HEK293 (cell line): Measurements from ENCODE around the gene TAF1B.
A peak's percentile ranks its signal among the peaks of the same experiment; 100 is the strongest.

Experiments used
- CTCF ChIA-PET: fragments of 350-600 bp; formaldehyde crosslinking; extraction: SDS; loops from one replicate; lab custom pipeline; 2021; ENCODE audit warnings: antibody characterized with exemption; lab: Yijun Ruan, JAX
- POLR2A ChIA-PET: fragments of 300-600 bp; formaldehyde crosslinking; extraction: SDS; loops from one replicate; lab custom pipeline; 2020; ENCODE audit warnings: antibody characterized with exemption, inconsistent platforms; lab: Yijun Ruan, JAX
- H3K27ac ChIP-seq: fragments of 200-500 bp; sonication (Bioruptor generic); 2 replicates; pipeline ENCODE4 v1.5.1; 2014; ENCODE audit warnings: low read depth, low read length, control low read depth, inconsistent platforms; ENCODE audit errors: extremely low read depth
- H3K36me3 ChIP-seq, 2 experiments: fragments of 200-500 bp in 1 of 2; sonication (Bioruptor generic) in 1 of 2; 1 replicate in 1 of 2; 2 replicates in 1 of 2; pipeline ENCODE4 v1.5.1; 2014 to 2017; ENCODE audit warnings: inconsistent platforms in 2 of 2, low read length in 2 of 2; ENCODE audit not compliant: control insufficient read depth in 2 of 2, insufficient read depth in 1 of 2
- H3K4me1 ChIP-seq: fragments of 200-500 bp; sonication (Bioruptor generic); 2 replicates; pipeline ENCODE4 v1.5.1; 2014; ENCODE audit warnings: mild to moderate bottlenecking, low read length, inconsistent platforms; ENCODE audit not compliant: control insufficient read depth, insufficient read depth
- H3K4me3 ChIP-seq: 2 replicates; pipeline ENCODE4 v1.5.1; 2011; ENCODE audit warnings: low read depth, mild to moderate bottlenecking, control low read depth, low read length, moderate library complexity
- H3K9me3 ChIP-seq: fragments of 200-500 bp; sonication (Bioruptor generic); 2 replicates; pipeline ENCODE4 v1.5.1; 2014; ENCODE audit warnings: low read depth, low read length, inconsistent platforms; ENCODE audit not compliant: control insufficient read depth, insufficient read depth
- EGR2 ChIP-seq: fragments of 450-650 bp; formaldehyde crosslinking; IDR thresholded peaks from 2 replicates; pipeline ENCODE4 v1.5.1; 2016; ENCODE audit warnings: low read depth, missing biosample characterization, missing genetic modification characterization
- GLI2 ChIP-seq: fragments of 450-650 bp; formaldehyde crosslinking; IDR thresholded peaks from 2 replicates; pipeline ENCODE4; 2017; ENCODE audit warnings: missing biosample characterization, missing genetic modification characterization, low read depth, borderline replicate concordance
- MZF1 ChIP-seq: fragments of 450-650 bp; formaldehyde crosslinking; IDR thresholded peaks from 2 replicates; pipeline ENCODE4 v1.5.1; 2017; ENCODE audit warnings: missing biosample characterization, missing genetic modification characterization, borderline replicate concordance
- SCRT2 ChIP-seq: fragments of 450-650 bp; formaldehyde crosslinking; IDR thresholded peaks from 2 replicates; pipeline ENCODE4 v1.5.1; 2016; ENCODE audit warnings: missing biosample characterization, missing genetic modification characterization
- SP2 ChIP-seq: fragments of 450-650 bp; formaldehyde crosslinking; IDR thresholded peaks from 2 replicates; pipeline ENCODE4 v1.5.1; 2016; ENCODE audit warnings: missing biosample characterization, missing genetic modification characterization
- ZBTB48 ChIP-seq: fragments of 450-650 bp; formaldehyde crosslinking; IDR thresholded peaks from 2 replicates; pipeline ENCODE4 v1.5.1; 2016; ENCODE audit warnings: missing biosample characterization, missing genetic modification characterization
- ZFHX2 ChIP-seq: fragments of 450-650 bp; formaldehyde crosslinking; conservative IDR thresholded peaks from 2 replicates; pipeline ENCODE4 v1.5.1; 2016; ENCODE audit warnings: missing biosample characterization, missing genetic modification characterization
- ZNF132 ChIP-seq: fragments of 450-650 bp; formaldehyde crosslinking; IDR thresholded peaks from 2 replicates; pipeline ENCODE4 v1.5.1; 2017; ENCODE audit warnings: missing biosample characterization, missing genetic modification characterization, borderline replicate concordance
- ZNF155 ChIP-seq: fragments of 450-650 bp; formaldehyde crosslinking; IDR thresholded peaks from 2 replicates; pipeline ENCODE4 v1.5.1; 2016; ENCODE audit warnings: missing biosample characterization, missing genetic modification characterization
- ZNF19 ChIP-seq: fragments of 450-650 bp; formaldehyde crosslinking; IDR thresholded peaks from 2 replicates; pipeline ENCODE4; 2016; ENCODE audit warnings: missing biosample characterization, missing genetic modification characterization, low read depth
- ZNF2 ChIP-seq: fragments of 450-650 bp; formaldehyde crosslinking; IDR thresholded peaks from 2 replicates; pipeline ENCODE4 v1.5.1; 2016; ENCODE audit warnings: missing biosample characterization, missing genetic modification characterization
- ZNF239 ChIP-seq: fragments of 450-650 bp; formaldehyde crosslinking; IDR thresholded peaks from 2 replicates; pipeline ENCODE4 v1.5.1; 2016; ENCODE audit warnings: missing biosample characterization, missing genetic modification characterization
- ZNF311 ChIP-seq: fragments of 450-650 bp; formaldehyde crosslinking; IDR thresholded peaks from 2 replicates; pipeline ENCODE4 v1.5.1; 2017; ENCODE audit warnings: missing biosample characterization, missing genetic modification characterization, borderline replicate concordance
- ZNF341 ChIP-seq: fragments of 450-650 bp; formaldehyde crosslinking; IDR thresholded peaks from 2 replicates; pipeline ENCODE4; 2016; ENCODE audit warnings: low read depth, missing biosample characterization, missing genetic modification characterization
- ZNF549 ChIP-seq: fragments of 450-650 bp; IDR thresholded peaks from 2 replicates; pipeline ENCODE4 v1.5.1; 2018; ENCODE audit warnings: missing biosample characterization, missing genetic modification characterization, mild to moderate bottlenecking, inconsistent platforms, moderate library complexity
- ZNF791 ChIP-seq: fragments of 450-650 bp; formaldehyde crosslinking; IDR thresholded peaks from 2 replicates; pipeline ENCODE4 v1.5.1; 2016; ENCODE audit warnings: missing biosample characterization, missing genetic modification characterization
- TF ChIP-seq, protein P1 (sequence below): fragments of 450-650 bp; formaldehyde crosslinking; IDR thresholded peaks from 2 replicates; pipeline ENCODE4 v1.5.0; 2017; ENCODE audit warnings: missing biosample characterization, missing genetic modification characterization, borderline replicate concordance
- TF ChIP-seq, protein P2 (sequence below): fragments of 450-650 bp; formaldehyde crosslinking; IDR thresholded peaks from 2 replicates; pipeline ENCODE4 v1.5.1; 2017; ENCODE audit warnings: missing biosample characterization, mild to moderate bottlenecking, missing genetic modification characterization, moderate library complexity
- TF ChIP-seq, protein P3 (sequence below): fragments of 450-650 bp; formaldehyde crosslinking; IDR thresholded peaks from 2 replicates; pipeline ENCODE4 v1.5.1; 2017; ENCODE audit warnings: missing biosample characterization, missing genetic modification characterization
- TF ChIP-seq, protein P4 (sequence below): IDR thresholded peaks from 2 replicates; pipeline ENCODE4 v1.6.1; 2011; ENCODE audit warnings: mild to moderate bottlenecking, low read depth, low read length, borderline replicate concordance
- TF ChIP-seq, protein P5 (sequence below): fragments of 450-650 bp; formaldehyde crosslinking; IDR thresholded peaks from 2 replicates; pipeline ENCODE4 v1.5.1; 2017; ENCODE audit warnings: missing biosample characterization, missing genetic modification characterization
- TF ChIP-seq, protein P6 (sequence below): fragments of 450-650 bp; formaldehyde crosslinking; IDR thresholded peaks from 2 replicates; pipeline ENCODE4 v1.5.1; 2017; ENCODE audit warnings: missing biosample characterization, missing genetic modification characterization

The TAF1B gene

DNA sequence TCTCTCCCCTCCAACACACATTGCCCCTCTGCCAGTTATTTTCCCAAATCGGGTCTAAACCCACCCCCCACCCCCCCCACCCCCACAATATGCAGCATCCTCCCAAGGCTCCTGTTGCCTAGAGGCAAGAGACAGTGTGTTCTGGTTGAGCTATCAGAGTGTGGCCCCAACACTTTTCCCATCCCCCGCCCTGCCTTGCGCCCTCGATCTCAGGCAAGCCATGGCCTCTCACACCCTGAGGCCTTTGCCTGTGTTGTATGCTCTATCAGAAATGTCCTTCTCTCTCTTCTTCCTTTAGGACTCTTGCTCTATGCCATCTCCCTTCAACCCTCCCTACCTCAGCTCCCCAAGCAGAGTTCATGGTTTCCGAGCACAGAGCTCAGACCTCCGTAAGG, 98.7 kb downstream of the TAF1B start (continued):
- TF ChIP-seq ZNF19 (no peak), EGR2 (tag by site-specific recombination) (no peak), ZNF549 (no peak), ZNF791 (tag by site-specific recombination) (no peak), ZNF132 (no peak), ZNF341 (tag by site-specific recombination) (no peak)
- TF ChIP-seq, protein P1, sequence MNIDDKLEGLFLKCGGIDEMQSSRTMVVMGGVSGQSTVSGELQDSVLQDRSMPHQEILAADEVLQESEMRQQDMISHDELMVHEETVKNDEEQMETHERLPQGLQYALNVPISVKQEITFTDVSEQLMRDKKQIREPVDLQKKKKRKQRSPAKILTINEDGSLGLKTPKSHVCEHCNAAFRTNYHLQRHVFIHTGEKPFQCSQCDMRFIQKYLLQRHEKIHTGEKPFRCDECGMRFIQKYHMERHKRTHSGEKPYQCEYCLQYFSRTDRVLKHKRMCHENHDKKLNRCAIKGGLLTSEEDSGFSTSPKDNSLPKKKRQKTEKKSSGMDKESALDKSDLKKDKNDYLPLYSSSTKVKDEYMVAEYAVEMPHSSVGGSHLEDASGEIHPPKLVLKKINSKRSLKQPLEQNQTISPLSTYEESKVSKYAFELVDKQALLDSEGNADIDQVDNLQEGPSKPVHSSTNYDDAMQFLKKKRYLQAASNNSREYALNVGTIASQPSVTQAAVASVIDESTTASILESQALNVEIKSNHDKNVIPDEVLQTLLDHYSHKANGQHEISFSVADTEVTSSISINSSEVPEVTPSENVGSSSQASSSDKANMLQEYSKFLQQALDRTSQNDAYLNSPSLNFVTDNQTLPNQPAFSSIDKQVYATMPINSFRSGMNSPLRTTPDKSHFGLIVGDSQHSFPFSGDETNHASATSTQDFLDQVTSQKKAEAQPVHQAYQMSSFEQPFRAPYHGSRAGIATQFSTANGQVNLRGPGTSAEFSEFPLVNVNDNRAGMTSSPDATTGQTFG, result no peak
- TF ChIP-seq, protein P2, sequence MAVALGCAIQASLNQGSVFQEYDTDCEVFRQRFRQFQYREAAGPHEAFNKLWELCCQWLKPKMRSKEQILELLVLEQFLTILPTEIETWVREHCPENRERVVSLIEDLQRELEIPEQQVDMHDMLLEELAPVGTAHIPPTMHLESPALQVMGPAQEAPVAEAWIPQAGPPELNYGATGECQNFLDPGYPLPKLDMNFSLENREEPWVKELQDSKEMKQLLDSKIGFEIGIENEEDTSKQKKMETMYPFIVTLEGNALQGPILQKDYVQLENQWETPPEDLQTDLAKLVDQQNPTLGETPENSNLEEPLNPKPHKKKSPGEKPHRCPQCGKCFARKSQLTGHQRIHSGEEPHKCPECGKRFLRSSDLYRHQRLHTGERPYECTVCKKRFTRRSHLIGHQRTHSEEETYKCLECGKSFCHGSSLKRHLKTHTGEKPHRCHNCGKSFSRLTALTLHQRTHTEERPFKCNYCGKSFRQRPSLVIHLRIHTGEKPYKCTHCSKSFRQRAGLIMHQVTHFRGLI (tag by site-specific recombination), result no peak
- TF ChIP-seq, protein P3, sequence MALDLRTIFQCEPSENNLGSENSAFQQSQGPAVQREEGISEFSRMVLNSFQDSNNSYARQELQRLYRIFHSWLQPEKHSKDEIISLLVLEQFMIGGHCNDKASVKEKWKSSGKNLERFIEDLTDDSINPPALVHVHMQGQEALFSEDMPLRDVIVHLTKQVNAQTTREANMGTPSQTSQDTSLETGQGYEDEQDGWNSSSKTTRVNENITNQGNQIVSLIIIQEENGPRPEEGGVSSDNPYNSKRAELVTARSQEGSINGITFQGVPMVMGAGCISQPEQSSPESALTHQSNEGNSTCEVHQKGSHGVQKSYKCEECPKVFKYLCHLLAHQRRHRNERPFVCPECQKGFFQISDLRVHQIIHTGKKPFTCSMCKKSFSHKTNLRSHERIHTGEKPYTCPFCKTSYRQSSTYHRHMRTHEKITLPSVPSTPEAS (tag by site-specific recombination), result no peak

DNA sequence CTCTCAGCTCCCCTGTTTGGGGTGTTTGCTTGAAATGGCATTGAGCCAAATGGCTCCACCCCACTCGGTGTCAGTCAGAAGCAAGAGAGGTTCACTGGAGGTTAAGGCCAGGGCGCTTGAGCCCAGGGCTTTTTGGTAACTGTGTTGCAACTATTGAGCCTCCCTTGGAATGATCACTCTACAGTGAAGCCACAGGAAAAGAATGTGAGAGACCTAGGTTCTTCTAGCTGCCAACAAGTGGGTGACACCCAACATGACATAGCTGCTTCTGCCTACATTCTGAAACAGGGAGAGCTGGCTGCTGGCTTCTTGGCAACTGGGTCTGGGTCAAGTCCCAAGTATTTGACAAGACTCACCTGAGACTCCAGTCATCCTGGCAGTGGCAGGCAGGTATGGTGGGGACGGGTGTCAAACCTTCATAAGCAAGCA, 101.1 kb downstream of the TAF1B start:
- TF ChIP-seq SCRT2, result peak; percentile 79
- TF ChIP-seq, protein P4, sequence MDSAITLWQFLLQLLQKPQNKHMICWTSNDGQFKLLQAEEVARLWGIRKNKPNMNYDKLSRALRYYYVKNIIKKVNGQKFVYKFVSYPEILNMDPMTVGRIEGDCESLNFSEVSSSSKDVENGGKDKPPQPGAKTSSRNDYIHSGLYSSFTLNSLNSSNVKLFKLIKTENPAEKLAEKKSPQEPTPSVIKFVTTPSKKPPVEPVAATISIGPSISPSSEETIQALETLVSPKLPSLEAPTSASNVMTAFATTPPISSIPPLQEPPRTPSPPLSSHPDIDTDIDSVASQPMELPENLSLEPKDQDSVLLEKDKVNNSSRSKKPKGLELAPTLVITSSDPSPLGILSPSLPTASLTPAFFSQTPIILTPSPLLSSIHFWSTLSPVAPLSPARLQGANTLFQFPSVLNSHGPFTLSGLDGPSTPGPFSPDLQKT, result no peak
- ChIA-PET CTCF (interaction anchor here (1.0 kb wide), 1 partner anchor 131 kb away, joined by 3 read pairs; no protein-coding TSS in a partner anchor), POLR2A (no interaction called here)
- no peaks in the 10 kb centered on the region for H3K9me3 ChIP-seq
- no peak overlapping the region for H3K4me3 ChIP-seq
- H3K4me1 ChIP-seq, result peaks cover 16% of the 10 kb centered on the region
- no peaks in the 10 kb centered on the region for H3K36me3 ChIP-seq
- no peak overlapping the region for H3K27ac ChIP-seq

DNA sequence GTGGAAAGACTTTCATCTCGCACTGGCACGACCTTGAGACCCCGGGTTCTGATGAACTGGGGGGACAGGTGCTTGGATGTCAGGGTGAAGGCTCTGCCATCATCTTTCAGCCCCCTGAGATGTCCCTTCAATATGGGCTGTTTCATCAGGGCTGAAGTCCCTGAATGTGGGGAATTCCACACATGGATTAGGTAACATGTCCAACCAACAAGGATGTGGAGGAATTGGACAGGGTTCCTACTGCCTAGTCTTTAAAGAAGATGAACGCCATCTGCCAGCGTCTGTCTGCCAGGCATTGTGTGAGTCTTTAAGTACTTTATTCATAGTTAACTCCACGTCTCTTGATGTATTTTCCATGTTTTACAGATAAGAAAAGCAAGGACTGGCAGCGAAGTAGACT, 102.3 kb downstream of the TAF1B start:
- POLR2A ChIA-PET, result no interaction called here
- TF ChIP-seq, protein P5, sequence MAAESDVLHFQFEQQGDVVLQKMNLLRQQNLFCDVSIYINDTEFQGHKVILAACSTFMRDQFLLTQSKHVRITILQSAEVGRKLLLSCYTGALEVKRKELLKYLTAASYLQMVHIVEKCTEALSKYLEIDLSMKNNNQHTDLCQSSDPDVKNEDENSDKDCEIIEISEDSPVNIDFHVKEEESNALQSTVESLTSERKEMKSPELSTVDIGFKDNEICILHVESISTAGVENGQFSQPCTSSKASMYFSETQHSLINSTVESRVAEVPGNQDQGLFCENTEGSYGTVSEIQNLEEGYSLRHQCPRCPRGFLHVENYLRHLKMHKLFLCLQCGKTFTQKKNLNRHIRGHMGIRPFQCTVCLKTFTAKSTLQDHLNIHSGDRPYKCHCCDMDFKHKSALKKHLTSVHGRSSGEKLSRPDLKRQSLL, result no peak
- TF ChIP-seq ZFHX2 (tag by site-specific recombination), result no peak
- no peak for TF ChIP-seq SP2 (tag by site-specific recombination)
- no peak for TF ChIP-seq ZBTB48 (tag by site-specific recombination)
- TF ChIP-seq ZNF311, result no peak
- TF ChIP-seq GLI2, result no peak
- TF ChIP-seq ZNF155, result no peak
- TF ChIP-seq MZF1 (tag by site-specific recombination), result no peak
- TF ChIP-seq, protein P6, sequence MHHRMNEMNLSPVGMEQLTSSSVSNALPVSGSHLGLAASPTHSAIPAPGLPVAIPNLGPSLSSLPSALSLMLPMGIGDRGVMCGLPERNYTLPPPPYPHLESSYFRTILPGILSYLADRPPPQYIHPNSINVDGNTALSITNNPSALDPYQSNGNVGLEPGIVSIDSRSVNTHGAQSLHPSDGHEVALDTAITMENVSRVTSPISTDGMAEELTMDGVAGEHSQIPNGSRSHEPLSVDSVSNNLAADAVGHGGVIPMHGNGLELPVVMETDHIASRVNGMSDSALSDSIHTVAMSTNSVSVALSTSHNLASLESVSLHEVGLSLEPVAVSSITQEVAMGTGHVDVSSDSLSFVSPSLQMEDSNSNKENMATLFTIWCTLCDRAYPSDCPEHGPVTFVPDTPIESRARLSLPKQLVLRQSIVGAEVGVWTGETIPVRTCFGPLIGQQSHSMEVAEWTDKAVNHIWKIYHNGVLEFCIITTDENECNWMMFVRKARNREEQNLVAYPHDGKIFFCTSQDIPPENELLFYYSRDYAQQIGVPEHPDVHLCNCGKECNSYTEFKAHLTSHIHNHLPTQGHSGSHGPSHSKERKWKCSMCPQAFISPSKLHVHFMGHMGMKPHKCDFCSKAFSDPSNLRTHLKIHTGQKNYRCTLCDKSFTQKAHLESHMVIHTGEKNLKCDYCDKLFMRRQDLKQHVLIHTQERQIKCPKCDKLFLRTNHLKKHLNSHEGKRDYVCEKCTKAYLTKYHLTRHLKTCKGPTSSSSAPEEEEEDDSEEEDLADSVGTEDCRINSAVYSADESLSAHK (tag by site-specific recombination), result no peak
- TF ChIP-seq ZNF239, result no peak
- no peak for TF ChIP-seq ZNF2 (tag by site-specific recombination)
- no peak for TF ChIP-seq ZNF19
- no peak for TF ChIP-seq ZNF791 (tag by site-specific recombination)

More for the DNA sequence above, 102.3 kb downstream of the TAF1B start:
- peaks cover 9% of the 10 kb centered on the region for H3K4me1 ChIP-seq
- H3K36me3 ChIP-seq, result no peaks in the 10 kb centered on the region
- no peak overlapping the region for H3K27ac ChIP-seq
- no peaks in the 10 kb centered on the region for H3K9me3 ChIP-seq
- CTCF ChIA-PET, result interaction anchor here (1.0 kb wide), 1 partner anchor 12 kb away, joined by 3 read pairs; no protein-coding TSS in a partner anchor
- H3K4me3 ChIP-seq, result no peak overlapping the region
